Stimulated activated naive CD4-positive, alpha-beta T cell treated with Interleukin-2 at 50 U/mL for 16 hours (primary cell): ENCODE measurements around the gene ENTR1.

Source experiments
- DNase-seq: peaks from one replicate; lab custom pipeline; 2025; lab: John Stamatoyannopoulos, UW

The ENTR1 gene

GRCh38 chr9:136361047-136361753 is 49.2 kb downstream of the ENTR1 start:
- no peak for DNase-seq

- no peak for DNase-seq
These were observed 50.4 kb downstream of the ENTR1 start for GRCh38 chr9:136359774-136360718.

GRCh38 chr9:136358888-136359287 is 51.5 kb downstream of the ENTR1 start:
- no peak for DNase-seq

- DNase-seq, result no peak
These were observed 52.4 kb downstream of the ENTR1 start for GRCh38 chr9:136358016-136358415.

GRCh38 chr9:136357202-136357725 is 53.1 kb downstream of the ENTR1 start:
- no peak for DNase-seq

GRCh38 chr9:136355616-136356557 is 54.5 kb downstream of the ENTR1 start:
- DNase-seq, result no peak

GRCh38 chr9:136354592-136355085 is 55.8 kb downstream of the ENTR1 start:
- no peak for DNase-seq

- DNase-seq, result no peak
These were observed 56.5 kb downstream of the ENTR1 start for GRCh38 chr9:136353757-136354488.

- no peak for DNase-seq
These were observed 57.3 kb downstream of the ENTR1 start for GRCh38 chr9:136353088-136353487.

- no peak for DNase-seq
These were observed 57.7 kb downstream of the ENTR1 start for GRCh38 chr9:136352682-136353081.
